ENCODE measurements around the gene POLA1.

- TF ChIP-seq POLR2A (IDR thresholded peaks at IDR 0.05), result no peak
- peak; percentile 11 to 42 (median 26) for TF ChIP-seq CTCF (IDR thresholded peaks at IDR 0.05)
These were observed 144.9 kb downstream of the POLA1 start for GRCh38 chrX:24838629-24839028.
